Epithelial cell of proximal tubule (primary cell): Measurements from ENCODE around the gene CES3. TPM values are rescaled to one million over a fixed set of nuclear protein-coding genes. Genes with fewer than 3 reads are reported as not detected.

Source experiments
- DNase-seq: peaks from one replicate; pipeline ENCODE4 v3.0.0-alpha.2; 2011; ENCODE audit warnings: low read depth
- H3K4me3 ChIP-seq: 2 replicates; pipeline ENCODE4 v1.5.1; 2011; ENCODE audit warnings: low read depth, mild to moderate bottlenecking, low read length
- total RNA-seq: library from RNA; depleted of rRNA; stranded (reverse); fragments of >200 nt; gene quantifications from 2 replicates; pipeline ENCODE4 v1.2.3, GENCODE V29; 2015
- TF ChIP-seq, protein P1 (sequence below): conservative IDR thresholded peaks from 2 replicates; pipeline ENCODE4 v1.5.1; 2012; ENCODE audit warnings: low read depth, mild to moderate bottlenecking, low read length

CES3 gene
- total RNA-seq, 1 donor from 2014 or later: 0.75 TPM

DNA sequence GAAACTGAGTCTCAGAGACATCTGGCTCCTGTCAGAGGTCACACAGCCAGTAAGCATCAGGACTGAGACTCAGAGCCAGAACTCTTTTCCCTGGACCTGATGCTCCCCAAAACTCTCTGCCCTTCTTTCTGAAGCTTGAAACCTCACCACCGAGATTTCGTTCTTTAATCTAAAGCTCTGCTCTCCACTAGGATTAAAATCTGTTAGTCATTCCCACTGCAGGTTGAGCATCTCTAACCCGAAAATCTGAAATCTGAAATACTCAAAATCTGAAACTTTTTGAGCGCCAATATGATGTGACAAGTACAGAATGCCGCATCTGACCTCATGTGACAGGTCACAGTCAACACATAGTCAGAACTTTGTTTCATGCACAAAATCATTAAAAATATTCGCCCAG, 44.5 kb upstream of the CES3 start:
- no peak overlapping the region for H3K4me3 ChIP-seq
- DNase-seq: no peak
- TF ChIP-seq, protein P1, sequence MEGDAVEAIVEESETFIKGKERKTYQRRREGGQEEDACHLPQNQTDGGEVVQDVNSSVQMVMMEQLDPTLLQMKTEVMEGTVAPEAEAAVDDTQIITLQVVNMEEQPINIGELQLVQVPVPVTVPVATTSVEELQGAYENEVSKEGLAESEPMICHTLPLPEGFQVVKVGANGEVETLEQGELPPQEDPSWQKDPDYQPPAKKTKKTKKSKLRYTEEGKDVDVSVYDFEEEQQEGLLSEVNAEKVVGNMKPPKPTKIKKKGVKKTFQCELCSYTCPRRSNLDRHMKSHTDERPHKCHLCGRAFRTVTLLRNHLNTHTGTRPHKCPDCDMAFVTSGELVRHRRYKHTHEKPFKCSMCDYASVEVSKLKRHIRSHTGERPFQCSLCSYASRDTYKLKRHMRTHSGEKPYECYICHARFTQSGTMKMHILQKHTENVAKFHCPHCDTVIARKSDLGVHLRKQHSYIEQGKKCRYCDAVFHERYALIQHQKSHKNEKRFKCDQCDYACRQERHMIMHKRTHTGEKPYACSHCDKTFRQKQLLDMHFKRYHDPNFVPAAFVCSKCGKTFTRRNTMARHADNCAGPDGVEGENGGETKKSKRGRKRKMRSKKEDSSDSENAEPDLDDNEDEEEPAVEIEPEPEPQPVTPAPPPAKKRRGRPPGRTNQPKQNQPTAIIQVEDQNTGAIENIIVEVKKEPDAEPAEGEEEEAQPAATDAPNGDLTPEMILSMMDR: no peak

DNA sequence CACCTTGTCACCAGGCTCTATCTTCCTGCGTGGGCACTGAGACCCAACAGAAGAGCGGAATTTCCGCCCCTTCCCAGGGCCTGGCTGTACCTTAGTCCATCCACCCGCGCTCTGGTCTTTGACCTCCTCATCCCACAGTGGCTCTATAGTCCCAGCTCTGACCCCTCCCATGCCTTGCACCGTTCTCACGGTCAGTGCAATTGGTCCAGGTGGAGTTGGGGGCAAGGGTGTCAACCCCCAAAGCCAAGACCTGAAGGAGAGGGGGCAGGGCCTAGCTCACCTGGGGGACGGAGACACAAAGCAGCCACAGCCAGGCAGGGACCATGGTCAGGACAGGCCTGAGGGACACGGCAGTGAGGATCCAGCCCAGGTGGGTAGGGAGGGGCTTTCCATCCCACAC, 43.3 kb upstream of the CES3 start:
- TF ChIP-seq, protein P1: no peak
- peak overlapping the region; percentile 53 for H3K4me3 ChIP-seq
- no peak for DNase-seq

DNA sequence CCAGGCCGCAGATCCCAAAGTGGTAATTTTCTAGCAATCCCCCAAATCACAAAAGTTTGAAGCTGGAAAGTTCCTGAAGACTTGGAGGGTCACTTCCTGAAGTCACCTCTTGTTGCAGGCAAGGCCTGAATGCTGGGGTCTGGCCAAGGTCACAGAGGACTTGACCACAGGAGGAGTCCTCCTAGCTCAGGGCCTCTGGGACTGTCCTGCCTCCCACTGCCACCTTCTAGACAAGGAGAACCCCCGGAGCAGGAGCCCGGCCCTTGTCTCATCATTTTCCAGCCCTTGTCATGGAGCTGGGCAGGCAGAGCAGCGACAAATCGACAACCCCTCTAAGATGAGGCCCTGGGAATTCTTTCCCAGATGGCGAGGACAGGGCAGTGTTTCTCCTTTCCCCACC, 42.7 kb upstream of the CES3 start:
- TF ChIP-seq, protein P1: no peak
- H3K4me3 ChIP-seq: peak overlapping the region; percentile 53
- no peak for DNase-seq

DNA sequence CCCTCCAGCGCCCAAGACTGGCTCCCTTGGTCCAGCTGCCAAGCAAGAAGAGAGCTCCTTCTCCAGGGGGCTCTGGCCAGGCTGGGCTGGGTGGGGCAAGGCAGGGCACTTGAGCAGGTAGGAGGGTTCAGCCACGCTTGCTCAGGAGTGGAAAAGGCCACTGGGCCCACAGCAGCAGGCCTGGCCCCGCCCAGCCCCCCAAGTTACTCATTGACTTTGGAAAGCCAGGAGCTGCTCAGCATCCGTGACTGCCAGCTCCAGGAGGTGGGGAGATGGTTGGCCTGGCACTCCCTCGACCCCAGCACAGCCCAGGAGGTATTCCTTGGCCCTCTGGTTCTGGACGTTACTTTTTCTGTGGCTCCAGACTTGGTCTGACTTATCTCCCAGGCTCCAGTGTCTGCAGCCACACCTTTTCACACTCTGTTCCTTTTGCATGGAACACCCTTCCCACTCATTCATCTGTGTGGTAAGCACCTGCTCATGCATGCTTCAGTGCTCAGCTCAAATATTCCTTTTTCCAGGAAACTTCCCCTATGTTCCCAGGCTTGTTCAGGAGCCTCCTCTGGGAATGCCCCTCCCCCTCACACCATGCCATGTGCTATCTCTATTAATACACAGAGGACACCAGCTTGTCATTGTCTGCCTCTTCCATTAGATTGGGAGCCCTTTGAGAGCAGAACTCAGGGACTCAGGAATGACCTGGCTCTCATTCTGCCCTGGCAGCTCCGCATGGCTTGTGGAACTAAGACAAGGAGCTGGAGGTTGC, 42.1 kb upstream of the CES3 start, which contains the start of gene CDH16:
CDH16 (minus strand) TSS at position 83 of the 766 bp plus-strand sequence. CDS start 820 bp downstream, outside the sequence.
- TF ChIP-seq, protein P1: no peak
- peak; percentile 91 for DNase-seq
- H3K4me3 ChIP-seq: peak within 1 kb of the TSS; percentile 53

DNA sequence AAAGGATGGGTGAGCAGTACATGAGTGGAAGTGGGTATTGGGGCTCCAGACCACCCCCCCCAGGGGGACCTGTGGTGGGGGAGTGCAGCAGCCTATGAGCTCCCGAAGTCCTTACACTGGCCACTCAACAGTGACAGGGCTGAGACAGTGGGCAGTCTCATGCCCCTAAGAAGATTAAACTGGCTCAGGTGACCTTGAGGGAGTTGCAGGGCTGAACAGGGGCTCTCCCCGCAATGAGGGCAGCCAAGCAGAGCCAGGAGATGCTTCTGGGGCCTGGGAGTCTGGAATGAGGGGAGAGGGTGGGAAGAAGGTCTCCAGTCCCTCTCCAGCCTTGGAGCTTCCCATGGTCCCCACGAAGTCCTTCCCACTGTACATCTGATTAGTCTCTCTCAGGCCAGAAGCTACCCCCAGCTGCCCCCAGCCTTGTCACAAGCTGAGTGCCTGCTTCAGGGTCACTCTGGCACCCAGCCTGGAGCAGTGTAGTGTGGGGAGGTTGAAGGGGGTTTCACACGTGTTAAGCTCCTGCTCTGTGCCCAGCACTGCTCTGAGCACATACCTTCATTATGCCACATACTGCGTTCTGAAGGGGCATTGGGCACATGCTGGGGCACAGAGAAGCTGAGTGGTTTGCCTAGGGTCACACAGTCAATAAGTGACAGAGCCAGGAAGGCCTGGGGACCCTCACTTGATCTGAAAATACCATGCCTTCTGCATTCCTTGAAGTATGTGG, 41.3 kb upstream of the CES3 start:
- H3K4me3 ChIP-seq: no peak overlapping the region
- TF ChIP-seq, protein P1: no peak
- DNase-seq: no peak

DNA sequence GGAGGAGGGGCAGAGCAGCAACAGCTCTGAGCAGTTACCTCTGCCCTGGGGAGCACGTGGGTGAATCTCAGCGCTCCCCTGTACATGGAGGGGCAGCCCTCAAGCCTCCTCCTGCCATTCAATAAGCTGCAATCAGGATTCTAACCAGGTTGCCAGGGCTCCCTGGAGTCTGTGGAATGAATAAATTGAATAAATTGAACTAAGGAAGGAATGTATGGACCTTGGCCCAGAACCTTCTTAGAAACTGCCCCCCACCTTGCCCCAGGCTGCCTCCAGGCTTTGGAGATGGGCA, 40.8 kb upstream of the CES3 start:
- TF ChIP-seq, protein P1: no peak

More for the DNA sequence above, 40.8 kb upstream of the CES3 start:
- no peak for DNase-seq
- no peak overlapping the region for H3K4me3 ChIP-seq
